Neural cell (in vitro differentiated cells): ENCODE results near the gene SEC22B.
"Not testable (repeated sequence)": the region's sequence is repeated elsewhere in the genome, so short reads cannot be mapped to it uniquely, and the experiment has no call there.

Experiments used
- EP300 ChIP-seq: fragments of 450-650 bp; conservative IDR thresholded peaks from 2 replicates; pipeline ENCODE4 v1.6.1; 2014; ENCODE audit warnings: antibody characterized with exemption, mild to moderate bottlenecking, moderate library complexity; ENCODE audit not compliant: poor library complexity, severe bottlenecking
- EZH2 ChIP-seq: fragments of 200-600, 300-800 bp; shearing (Covaris generic), sonication (generic); IDR thresholded peaks from 2 replicates; pipeline ENCODE4 v1.6.1; 2014; ENCODE audit warnings: antibody characterized with exemption, low read length, borderline replicate concordance, mild to moderate bottlenecking; ENCODE audit not compliant: insufficient read depth, poor library complexity, severe bottlenecking
- MXI1 ChIP-seq: fragments of 450-650 bp; conservative IDR thresholded peaks from 2 replicates; pipeline ENCODE4 v1.6.1; 2014; ENCODE audit warnings: antibody characterized with exemption, mild to moderate bottlenecking; ENCODE audit not compliant: poor library complexity, severe bottlenecking
- POLR2AphosphoS5 ChIP-seq: IDR thresholded peaks from 2 replicates; pipeline ENCODE4 v1.6.1; 2012
- RAD21 ChIP-seq: fragments of 450-650 bp; conservative IDR thresholded peaks from 2 replicates; pipeline ENCODE4 v1.6.1; 2014; ENCODE audit warnings: antibody characterized with exemption, mild to moderate bottlenecking, moderate library complexity
- SMC3 ChIP-seq: fragments of 450-650 bp; conservative IDR thresholded peaks from 2 replicates; pipeline ENCODE4 v1.6.1; 2014; ENCODE audit warnings: antibody characterized with exemption, mild to moderate bottlenecking, moderate library complexity; ENCODE audit not compliant: poor library complexity
- TAF1 ChIP-seq: IDR thresholded peaks from 2 replicates; pipeline ENCODE4 v1.6.1; 2012; ENCODE audit warnings: low read depth
- TF ChIP-seq, protein P1 (sequence below): fragments of 450-650 bp; IDR thresholded peaks from 2 replicates; pipeline ENCODE4 v1.5.1; 2014; ENCODE audit warnings: antibody characterized with exemption, mild to moderate bottlenecking, moderate library complexity; ENCODE audit not compliant: poor library complexity, severe bottlenecking
- TF ChIP-seq, protein P2 (sequence below): IDR thresholded peaks from 2 replicates; pipeline ENCODE4 v1.6.1; 2012; ENCODE audit warnings: borderline replicate concordance

DNA sequence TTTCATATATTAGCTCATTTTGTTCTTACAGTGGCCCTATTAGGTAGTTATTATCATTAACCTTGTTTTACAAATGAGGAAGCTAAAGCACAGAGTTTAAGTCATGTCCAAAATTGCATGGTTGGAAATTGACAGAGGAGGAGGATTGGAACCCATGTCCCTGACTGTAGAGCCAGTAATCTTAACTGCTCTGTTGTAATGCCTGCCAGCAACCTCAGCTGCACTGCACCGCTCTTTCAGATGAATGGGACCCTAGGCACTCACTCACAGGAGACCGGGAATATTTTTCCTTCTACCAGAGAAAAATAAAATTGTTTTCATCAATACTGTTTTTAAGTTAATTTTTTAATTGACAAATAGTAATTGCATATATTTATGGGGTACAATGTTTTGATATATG is 41.6 kb upstream of the SEC22B start:
- TF ChIP-seq, protein P1, sequence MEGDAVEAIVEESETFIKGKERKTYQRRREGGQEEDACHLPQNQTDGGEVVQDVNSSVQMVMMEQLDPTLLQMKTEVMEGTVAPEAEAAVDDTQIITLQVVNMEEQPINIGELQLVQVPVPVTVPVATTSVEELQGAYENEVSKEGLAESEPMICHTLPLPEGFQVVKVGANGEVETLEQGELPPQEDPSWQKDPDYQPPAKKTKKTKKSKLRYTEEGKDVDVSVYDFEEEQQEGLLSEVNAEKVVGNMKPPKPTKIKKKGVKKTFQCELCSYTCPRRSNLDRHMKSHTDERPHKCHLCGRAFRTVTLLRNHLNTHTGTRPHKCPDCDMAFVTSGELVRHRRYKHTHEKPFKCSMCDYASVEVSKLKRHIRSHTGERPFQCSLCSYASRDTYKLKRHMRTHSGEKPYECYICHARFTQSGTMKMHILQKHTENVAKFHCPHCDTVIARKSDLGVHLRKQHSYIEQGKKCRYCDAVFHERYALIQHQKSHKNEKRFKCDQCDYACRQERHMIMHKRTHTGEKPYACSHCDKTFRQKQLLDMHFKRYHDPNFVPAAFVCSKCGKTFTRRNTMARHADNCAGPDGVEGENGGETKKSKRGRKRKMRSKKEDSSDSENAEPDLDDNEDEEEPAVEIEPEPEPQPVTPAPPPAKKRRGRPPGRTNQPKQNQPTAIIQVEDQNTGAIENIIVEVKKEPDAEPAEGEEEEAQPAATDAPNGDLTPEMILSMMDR, result not testable (repeated sequence)
- TF ChIP-seq TAF1, SMC3, EZH2, EP300, RAD21, MXI1, POLR2AphosphoS5: not testable (repeated sequence)
- TF ChIP-seq, protein P2, sequence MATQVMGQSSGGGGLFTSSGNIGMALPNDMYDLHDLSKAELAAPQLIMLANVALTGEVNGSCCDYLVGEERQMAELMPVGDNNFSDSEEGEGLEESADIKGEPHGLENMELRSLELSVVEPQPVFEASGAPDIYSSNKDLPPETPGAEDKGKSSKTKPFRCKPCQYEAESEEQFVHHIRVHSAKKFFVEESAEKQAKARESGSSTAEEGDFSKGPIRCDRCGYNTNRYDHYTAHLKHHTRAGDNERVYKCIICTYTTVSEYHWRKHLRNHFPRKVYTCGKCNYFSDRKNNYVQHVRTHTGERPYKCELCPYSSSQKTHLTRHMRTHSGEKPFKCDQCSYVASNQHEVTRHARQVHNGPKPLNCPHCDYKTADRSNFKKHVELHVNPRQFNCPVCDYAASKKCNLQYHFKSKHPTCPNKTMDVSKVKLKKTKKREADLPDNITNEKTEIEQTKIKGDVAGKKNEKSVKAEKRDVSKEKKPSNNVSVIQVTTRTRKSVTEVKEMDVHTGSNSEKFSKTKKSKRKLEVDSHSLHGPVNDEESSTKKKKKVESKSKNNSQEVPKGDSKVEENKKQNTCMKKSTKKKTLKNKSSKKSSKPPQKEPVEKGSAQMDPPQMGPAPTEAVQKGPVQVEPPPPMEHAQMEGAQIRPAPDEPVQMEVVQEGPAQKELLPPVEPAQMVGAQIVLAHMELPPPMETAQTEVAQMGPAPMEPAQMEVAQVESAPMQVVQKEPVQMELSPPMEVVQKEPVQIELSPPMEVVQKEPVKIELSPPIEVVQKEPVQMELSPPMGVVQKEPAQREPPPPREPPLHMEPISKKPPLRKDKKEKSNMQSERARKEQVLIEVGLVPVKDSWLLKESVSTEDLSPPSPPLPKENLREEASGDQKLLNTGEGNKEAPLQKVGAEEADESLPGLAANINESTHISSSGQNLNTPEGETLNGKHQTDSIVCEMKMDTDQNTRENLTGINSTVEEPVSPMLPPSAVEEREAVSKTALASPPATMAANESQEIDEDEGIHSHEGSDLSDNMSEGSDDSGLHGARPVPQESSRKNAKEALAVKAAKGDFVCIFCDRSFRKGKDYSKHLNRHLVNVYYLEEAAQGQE, result not testable (repeated sequence)
